Cardiac fibroblast (primary cell): Measurements from ENCODE around the gene CCDC91.

ENCODE experiments used
- DNase-seq, 2 donors: peaks; one replicate each; pipeline versions ENCODE4 v3.0.0 to v3.0.0-alpha.2; 2010; ENCODE audit warnings: low read depth in 2 of 2
- H3K4me3 ChIP-seq, 2 donors: replicated peaks in 1 of 2; 1 replicate in 1 of 2; 2 replicates in 1 of 2; pipeline ENCODE4 v1.5.1; 2011; ENCODE audit warnings: low read depth in 2 of 2, low read length in 2 of 2, mild to moderate bottlenecking in 2 of 2, moderate library complexity in 1 of 2
- TF ChIP-seq, protein P1 (sequence below): IDR thresholded peaks from one replicate; pipeline ENCODE4 v1.5.1; 2011; ENCODE audit warnings: low read depth, mild to moderate bottlenecking, low read length, inconsistent platforms

CCDC91 gene

DNA sequence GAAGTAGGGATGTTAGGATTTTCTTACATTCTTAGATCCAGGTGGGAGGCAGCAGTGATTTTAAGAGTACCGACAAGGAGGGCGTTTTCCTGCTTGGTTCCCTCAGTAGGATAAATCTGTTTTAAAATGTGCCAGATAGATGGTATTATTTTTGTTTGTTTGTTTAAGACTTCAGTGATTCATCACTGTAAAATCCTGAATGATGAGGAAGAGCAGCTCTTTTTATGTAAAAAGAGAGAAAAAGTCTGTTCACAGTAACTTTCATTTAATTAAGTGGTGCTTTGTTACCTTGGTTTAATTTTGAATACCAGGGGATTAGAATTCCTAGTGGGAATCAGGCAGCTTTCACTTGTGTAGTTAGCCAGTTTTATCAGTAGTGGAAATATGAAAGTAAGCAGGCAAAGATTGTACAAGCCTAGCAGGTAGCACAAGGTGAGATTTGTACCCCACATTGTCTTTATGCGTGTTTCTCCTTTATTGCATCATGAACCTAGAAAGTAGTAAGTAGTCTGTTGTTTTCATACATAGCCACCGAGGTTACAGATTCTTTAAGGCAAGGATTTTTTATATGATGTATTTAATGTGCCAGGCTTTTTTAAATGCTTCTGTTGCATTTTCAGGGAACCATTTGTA lies 349.6 kb downstream of the CCDC91 start:
- DNase-seq = peak in 1 of 2 donors; percentile 51
- TF ChIP-seq, protein P1, sequence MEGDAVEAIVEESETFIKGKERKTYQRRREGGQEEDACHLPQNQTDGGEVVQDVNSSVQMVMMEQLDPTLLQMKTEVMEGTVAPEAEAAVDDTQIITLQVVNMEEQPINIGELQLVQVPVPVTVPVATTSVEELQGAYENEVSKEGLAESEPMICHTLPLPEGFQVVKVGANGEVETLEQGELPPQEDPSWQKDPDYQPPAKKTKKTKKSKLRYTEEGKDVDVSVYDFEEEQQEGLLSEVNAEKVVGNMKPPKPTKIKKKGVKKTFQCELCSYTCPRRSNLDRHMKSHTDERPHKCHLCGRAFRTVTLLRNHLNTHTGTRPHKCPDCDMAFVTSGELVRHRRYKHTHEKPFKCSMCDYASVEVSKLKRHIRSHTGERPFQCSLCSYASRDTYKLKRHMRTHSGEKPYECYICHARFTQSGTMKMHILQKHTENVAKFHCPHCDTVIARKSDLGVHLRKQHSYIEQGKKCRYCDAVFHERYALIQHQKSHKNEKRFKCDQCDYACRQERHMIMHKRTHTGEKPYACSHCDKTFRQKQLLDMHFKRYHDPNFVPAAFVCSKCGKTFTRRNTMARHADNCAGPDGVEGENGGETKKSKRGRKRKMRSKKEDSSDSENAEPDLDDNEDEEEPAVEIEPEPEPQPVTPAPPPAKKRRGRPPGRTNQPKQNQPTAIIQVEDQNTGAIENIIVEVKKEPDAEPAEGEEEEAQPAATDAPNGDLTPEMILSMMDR = no peak
- H3K4me3 ChIP-seq = no peak overlapping the region

DNA sequence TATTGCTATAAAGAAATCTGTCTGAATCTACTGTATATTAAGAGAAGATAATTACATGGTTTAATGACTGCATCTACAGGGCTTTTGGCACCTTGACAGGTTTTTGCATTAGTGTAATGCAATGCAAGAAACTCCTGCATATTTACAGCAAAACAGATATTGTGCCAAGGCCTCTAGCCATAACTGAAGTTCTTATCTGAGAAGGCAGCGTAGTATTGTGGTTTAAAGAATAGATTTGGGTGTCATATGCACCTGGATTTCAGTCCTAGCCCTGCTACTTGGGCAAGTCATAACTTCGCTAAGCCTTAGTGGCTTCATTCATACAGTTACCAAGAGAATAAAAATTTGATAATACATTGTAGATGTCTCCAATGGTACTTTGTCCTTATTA lies 350.1 kb downstream of the CCDC91 start:
- TF ChIP-seq, protein P1 = no peak
- no peak for DNase-seq
- H3K4me3 ChIP-seq = no peak overlapping the region

DNA sequence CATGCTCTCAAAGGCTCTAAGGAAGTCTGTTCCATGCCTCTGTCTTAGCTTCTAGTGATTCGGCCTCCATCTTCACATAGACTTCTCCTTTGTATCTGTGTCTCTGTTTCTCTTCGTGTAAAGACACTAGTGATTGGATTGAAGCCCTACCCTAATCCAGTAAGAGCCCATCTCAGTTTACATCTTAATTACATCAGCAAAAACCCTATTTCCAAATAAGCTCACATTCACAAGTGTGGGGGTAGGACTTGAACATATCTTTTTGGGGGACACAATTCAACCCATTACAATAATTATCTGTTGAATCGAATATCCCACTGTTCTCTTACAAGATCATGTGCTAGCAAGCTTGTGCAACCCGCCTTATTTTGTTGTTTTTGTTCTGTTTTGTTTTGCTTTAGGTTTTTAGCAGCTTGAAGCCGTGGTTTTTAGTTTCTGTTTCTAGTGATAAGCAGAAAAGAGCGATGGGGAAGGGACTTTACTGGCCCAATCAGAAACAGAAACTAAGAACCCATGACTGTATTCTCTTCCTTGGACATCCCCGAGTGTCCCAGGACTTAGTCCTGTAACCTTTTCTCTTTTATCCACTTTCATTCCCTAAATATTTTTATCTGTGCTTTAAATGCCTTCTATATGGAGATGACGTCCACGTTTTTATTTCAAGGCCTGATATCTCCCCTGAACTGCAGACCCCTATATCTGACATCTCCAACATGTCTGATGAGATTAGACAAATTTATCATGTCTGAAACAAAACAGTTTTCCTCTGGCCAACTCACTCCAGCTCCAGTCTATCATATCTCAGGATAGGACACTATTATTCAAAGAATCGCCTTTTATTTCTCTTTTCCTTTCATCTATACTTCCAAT lies 353.0 kb downstream of the CCDC91 start:
- TF ChIP-seq, protein P1 = no peak
- peak; percentile 14 to 25 for DNase-seq
- peak overlapping the region in 1 of 2 donors; percentile 1 for H3K4me3 ChIP-seq

DNA sequence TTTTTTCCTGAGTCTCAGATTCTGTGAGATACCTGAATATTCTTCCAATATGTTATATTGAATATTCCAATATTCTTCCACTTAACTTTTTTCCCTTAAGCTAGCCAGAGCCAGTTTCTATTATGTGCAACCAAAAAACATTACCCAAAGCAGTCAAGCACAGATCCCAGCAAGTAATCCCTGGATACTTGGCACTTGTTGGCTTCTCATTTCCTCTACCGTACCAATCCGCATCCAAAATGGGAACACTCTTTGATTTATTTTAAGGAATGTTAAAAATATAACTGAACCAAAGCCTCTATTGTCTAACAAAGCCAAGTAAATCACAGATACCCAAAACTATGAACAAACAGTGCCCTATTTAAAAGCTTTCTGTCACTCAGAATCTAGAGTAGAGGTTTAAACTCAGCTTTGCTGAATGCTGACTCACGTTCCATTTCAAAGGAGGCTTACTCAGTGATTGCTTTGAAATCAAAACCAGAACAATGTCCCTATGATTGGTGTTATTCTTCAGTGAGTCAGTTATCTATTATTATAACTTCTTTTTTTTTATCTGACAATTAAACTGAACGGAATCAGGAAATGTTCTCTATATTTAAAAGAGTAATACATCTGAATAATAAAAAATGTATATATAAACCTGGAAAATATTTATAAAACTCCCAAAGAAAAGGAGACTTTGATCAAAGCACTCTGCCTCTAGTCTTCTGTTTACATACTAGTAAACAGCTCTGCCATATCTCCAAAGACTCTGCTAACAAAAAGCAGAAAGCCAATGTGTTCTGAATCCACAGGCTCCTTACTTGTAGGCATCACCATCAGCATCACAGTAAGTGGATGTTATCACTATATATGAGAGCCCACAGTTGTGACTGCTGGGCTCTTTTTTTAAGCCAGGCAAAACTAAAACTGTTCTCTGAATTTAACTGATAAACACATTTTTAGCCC lies 360.8 kb downstream of the CCDC91 start:
- TF ChIP-seq, protein P1 = no peak
- no peak overlapping the region for H3K4me3 ChIP-seq

DNA sequence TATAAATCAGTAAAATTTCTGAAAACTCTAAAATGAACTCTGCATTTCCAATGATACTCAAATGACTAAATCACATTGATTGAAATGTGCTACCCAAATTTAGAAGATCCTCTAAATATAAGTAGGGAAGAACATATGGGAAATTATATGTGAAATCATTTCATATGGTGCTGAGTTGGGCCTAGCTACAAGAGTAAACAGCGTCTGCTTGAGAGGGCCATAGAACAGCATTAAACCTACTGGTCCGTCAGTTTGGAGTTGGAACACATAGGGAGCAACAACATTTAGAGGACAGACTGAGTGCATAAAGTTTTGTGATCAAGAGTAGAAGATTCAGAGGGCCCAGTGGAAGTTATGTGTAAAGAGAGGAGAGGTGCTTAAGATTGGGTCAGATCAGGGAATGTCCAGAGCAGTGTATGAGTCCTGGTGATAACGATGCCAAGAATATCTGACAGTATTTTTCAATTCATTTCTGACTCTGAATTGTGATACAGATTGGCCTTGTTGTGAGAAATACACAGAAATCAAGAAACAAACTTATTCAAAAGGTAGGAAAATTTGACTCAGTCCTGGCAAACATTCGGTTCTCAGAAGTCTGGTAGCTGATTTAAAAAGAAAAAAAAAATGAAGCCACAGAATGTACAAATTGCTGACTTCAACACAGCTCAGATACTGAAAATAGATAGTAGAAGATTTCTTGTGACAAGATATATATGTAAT lies 362.2 kb downstream of the CCDC91 start:
- no peak for DNase-seq
- no peak overlapping the region for H3K4me3 ChIP-seq
- TF ChIP-seq, protein P1 = no peak

More for the DNA sequence above, 360.8 kb downstream of the CCDC91 start:
- DNase-seq = peak; percentile 48 to 82

DNA sequence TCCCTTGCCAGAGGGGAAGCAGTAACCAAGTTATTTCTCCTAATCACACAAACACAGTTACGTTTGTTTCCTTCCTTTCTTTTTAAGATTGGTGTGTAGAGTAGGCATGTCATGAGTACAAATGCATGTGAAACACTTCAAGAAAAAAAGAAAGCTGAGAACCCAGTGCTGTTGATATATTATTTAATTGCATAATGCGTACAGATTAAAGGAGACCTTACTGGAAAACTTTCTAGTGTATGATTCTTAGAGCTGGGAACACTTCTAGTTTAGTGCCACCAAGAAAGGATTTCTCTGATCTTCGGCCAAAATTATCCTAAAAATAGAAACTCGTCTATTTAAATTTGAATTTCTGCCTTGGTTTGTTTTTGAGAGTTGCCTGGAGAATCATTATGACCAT lies 365.5 kb downstream of the CCDC91 start:
- TF ChIP-seq, protein P1 = no peak
- DNase-seq = no peak
- H3K4me3 ChIP-seq = no peak overlapping the region
